Hematopoietic multipotent progenitor cell treated with erythropoietin and hydrocortisone succinate and interleukin-3 and kit ligand, for 15 days (in vitro differentiated cells): ENCODE measurements around the gene TSTD1.
"Not testable (repeated sequence)": the region's sequence is repeated elsewhere in the genome, so short reads cannot be mapped to it uniquely, and the experiment has no call there.

Experiments
- DNase-seq: peaks from one replicate; pipeline ENCODE4 v3.0.0-alpha.2; 2015; ENCODE audit warnings: low spot score

Gene TSTD1

DNA sequence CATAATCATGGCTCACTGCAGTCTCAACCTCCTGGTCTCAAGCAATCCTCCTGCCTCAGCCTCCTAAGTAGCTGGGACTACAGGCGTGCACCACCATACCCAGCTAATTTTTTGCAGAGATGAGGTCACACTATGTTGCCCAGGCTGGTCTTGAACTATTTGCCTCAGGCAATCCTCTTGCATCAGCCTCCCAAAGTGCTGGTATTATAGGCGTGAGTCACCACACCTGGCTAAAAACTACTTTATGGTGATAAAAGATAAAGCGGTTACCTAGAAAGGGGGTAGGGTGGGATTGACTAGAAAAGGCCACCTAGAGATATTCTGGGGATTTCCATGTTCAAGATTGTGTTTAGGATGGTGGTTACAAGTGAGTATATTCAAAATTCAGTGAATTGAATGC lies 5.0 kb downstream of the TSTD1 start:
- no peak for DNase-seq

DNA sequence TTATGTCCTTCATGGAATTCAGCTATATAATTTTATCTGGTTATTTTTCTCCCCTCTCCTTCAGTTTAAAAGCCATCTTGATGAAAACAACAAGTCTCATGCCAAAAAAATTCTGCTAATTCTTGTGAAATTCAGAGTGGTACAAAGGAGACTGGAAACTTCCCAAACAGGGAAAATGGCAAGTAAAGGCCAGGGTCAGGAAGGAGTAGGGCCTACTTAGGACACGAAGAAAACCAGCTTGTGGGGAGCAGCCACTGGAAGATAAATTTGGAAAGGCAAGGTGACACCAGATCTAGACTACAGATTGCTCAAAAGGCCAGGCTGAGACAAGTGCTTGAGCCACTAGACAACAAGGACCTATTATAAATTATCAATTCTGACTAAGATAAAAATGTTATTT lies 6.4 kb downstream of the TSTD1 start:
- no peak for DNase-seq

DNA sequence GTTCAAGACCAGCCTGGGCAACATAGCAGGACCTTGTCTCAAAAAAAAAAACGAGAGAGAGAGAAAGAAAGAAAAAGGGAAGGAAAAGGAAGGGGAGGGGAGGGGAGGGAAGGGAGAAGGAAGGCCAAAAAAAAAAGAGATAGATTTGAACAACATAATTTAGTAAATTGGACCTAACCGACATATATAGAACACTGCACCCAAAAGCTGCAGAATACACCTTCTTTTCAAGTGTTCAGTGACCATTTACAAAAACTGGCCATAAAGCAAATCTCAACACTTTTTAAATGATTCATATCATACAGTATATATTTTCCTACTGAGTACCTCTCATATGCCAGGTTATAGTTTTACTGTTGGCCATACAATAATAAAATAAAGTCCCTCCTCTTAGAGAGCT lies 6.9 kb downstream of the TSTD1 start:
- no peak for DNase-seq

DNA sequence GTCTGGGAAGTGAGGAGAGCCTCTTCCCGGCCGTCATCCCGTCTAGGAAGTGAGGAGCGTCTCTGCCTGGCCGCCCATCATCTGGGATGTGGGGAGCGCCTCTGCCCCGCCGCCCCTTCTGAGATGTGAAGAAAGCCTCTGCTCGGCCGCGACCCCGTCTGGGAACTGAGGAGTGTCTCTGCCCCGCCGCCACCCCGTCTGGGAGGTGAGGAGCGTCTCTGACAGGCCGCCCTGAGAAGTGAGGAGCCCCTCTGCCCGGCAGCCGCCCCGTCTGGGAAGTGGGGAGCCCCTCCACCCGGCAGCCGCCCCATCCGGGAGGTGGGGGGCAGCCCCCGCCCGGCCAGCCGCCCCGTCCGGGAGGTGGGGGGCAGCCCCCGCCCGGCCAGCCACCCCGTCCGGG lies 9.3 kb downstream of the TSTD1 start:
- not testable (repeated sequence) for DNase-seq

DNA sequence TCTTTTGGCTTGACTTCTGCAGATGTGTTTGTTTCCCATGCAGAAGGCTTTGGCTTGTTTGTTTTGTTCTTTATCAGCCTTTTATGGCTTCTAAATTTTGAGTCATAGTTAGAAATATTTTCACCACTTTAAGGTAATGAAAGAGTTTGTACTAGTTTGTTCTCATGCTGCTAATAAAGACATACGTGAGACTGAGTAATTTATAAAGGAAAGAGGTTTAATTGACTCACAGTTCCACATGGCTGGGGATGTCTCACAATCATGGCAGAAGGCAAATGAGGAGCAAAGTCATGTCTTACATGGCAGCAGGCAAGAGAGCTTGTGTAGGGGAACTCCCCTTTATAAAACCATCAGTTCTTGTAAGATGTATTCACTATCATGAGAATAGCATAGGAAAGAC lies 11.8 kb downstream of the TSTD1 start:
- not testable (repeated sequence) for DNase-seq

DNA sequence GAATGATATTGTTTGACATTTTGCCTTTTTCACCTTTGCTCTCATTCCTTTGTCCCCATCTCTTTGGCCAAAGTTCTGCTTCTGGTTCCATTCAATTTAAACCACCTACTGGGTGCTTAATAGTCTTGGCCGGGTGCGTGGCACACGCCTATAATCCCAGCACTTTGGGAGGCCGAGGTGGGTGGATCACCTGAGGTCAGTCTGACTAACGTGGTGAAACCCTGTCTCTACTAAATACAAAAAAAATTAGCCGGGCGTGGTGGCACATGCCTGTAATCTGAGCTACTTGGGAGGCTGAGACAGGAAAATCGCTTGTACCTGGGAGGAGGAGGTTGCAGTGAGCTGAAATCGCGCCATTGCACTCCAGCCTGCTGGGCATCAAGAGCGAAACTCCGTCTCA lies 16.3 kb downstream of the TSTD1 start:
- DNase-seq: not testable (repeated sequence)

DNA sequence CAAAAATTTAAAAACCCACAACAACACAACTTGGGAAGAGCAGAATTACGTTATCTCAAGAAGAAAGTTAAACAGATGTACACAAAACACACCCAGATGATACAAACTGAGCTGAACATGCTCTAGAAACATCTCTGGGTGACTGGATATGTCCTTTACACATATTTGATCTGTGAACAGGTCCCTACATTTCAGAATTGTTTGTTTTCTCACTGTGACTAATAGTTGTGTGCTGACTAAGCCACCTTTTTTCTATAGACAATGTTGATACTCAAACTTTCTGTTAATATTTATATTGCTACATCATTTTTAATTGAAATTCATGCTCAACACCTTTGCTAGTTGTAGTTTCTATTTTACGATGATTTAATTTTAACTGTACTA lies 16.8 kb downstream of the TSTD1 start:
- DNase-seq: no peak

DNA sequence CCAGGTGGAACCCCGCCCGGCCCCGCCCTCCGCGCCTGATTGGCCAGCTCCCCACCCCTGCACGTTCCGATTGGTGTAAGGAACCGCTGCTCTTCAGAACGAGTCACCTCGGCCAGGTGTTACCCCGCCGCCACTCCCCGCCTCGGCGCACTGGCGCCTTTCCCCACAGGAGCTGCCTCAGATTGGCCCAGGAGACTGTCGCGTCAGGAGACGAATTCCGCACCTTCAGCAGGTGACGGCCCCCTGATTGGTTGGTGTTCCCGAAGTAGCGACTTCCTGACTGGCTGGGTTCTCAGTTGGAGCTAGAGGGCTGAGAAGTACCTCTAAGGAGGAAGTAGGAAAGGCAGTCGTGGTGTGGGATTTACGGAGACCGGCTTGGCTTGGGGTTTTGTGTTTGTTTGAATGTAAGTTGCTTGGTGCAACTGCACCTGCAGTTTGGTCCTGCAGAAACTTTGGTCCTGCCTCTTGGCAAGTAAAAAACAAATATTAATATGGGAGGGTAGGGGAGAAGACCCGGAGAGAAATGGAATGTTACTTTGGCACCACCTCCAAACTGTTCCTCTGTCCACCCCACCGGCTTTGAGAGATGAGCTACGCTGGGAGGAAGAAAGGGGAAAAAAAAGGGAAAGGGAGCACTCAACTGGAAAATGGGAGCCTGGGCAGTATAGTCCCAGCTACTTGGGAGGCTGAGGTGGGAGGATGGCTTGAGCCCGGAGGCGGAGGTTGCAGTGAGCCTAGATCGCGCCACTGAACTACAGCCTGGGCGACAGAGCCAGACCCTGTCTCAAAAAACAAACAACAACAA lies 17.4 kb downstream of the TSTD1 start:
- peak; percentile 84 for DNase-seq

DNA sequence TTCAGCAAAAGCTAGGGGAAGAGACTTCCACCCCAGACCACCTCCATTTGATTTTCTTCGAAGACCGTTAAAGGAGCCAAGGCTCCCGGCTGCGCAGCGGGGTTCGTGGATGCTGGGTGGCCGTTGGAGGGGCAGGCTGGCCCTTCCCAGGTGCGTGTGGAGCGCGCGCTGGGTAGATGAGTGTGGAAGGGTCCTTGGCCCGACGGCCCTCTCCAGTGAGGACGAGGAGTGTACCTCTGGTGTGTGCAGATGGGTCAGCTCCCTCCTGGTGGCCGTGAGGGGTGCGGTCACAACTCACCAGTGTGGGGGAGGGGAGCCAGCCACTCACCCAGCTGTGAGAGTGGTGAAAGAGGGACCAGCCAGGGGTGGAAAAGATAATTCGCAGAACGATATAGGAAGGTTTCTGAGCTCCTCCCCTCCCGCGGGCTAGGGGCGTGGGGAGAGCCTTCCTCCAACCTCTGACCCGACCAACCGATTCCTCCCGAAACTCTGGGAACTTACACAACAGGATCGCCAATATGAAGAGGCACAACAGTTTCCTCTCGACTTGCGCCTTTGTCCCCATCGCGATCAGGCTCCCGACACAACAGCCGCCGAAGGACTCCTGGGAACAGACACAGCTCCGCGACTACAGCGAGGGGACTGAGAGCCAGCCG lies 18.1 kb downstream of the TSTD1 start, which contains the start of gene F11R:
TSS of gene F11R (minus strand) at position 644 of the 656 bp plus-strand sequence. CDS start at position 565, 79 bp downstream.
- DNase-seq: peak; percentile 62

DNA sequence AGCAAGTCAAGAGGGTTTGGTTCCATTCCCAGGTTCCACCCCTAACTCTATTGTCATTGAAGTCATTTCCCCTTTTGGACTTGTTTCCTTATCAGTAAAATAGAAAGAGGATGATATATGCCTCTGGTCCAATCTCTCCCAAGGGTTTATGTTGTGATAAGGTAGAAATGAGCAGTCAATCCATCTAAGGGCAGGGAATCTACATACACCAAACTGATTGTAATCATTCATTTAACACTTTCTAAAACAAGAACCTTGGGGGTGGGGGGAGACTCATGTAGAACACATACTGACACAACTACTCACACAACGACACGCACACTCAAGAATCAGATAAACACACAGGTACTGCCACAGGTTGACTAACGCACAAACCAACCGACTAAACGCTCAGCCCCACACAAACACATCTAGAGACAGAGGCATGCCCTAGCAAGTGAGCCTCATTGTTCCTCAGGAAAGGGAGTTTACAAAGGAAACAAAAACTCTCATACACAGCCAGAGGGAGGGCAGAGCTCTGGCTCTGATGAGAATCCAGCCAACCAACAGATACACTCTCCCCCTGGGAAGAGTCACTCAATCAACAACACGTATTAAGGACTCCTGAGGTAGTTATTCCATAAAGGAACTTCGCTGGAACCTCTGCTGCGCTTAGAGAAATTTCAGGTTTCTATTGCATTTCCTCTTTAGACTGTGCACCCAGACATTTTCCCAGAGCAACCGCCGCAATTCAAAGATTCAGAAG lies 18.8 kb downstream of the TSTD1 start:
- DNase-seq: no peak

DNA sequence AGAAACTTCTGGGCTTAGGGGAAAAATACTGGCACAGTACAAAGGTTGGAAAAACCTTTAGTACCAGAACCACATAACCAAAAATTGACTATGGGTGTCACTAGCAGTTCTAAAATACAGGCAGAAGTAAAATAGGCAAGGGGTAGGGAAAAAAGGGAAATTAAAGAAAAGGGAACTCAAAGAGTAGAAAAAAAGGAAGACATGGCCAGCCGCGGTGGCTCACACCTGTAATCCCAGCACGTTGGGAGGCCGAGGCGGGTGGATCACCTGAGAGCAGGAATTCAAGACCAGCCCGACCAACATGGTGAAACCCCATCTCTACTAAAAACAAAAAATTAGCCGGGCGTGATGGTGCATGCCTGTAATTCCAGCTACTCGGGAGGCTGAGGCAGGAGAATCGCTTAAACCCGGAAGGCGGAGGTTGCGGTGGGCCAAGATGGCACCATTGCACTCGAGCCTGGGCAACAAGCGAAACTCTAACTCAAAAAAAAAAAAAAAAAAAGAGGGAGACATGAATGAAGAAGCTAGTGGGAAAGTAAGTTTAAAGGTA lies 19.6 kb downstream of the TSTD1 start:
- DNase-seq: not testable (repeated sequence)

DNA sequence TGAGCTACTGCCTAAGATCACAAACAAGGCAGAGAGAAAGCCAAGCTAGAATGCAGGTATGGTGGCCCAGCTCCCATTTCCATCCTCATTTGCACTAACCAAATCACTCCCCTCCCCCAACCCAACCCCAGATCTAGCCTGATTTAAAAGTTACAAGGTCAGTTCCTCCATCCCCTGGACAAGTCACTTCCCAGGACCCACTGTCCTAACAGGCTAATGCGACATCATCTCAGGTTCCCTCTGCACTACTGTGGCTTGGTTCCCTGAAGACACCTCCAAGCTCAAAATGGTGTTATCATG lies 20.2 kb downstream of the TSTD1 start:
- DNase-seq: no peak

DNA sequence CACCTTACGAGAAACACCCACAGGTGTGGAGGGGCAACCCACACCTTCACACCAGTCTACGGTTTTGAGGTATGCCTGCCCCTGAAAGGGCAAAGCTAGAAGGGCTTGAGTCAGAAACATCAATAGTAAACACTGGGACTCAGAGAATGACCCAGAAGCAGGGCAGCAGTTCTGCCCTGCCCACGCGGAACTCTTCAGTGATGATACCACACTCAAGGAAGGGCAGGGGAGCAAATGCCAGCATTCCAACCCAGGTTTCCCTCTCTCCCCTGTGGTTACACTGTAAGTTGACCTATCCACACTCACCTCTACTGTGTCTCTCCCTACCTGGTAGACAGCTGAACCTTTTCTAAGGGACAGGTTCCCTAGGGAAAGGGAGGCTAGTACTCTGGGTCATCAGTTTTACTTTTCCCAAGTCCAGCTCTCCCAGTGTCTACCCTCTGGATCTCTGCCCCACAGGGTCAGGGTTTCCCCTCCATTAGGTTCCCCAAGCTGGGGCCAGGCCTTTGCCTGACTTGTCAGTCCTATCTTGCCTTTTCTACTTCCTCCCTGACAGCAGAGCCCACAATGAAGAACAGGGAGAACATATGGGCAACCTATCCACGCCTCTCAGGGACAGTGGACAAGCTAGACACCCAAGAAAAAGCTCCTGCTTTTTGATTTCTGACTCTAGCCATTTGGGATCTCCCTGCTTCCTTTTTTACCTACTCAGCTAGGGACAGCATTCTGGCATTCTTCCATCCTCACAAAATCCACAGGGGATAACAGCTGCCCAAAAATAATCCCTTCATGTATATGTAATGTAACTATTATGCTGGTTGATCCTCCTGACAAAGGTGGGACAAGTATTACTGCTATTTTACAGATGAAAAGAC lies 20.8 kb downstream of the TSTD1 start:
- DNase-seq: no peak

DNA sequence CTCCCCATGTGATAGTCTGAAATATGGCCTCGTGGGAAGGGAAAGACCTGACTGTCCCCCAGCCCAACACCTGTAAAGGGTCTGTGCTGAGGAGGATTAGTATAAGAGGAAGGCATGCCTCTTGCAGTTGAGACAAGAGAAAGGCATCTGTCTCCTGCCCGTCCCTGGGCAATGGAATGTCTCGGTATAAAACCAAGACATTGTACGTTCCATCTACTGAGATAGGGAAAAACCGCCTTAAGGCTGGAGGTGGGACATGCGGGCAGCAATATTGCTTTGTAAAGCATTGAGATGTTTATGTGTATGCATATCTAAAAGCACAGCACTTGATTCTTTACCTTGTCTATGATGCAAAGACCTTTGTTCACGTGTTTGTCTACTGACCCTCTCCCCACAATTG lies 21.6 kb downstream of the TSTD1 start:
- DNase-seq: not testable (repeated sequence)

DNA sequence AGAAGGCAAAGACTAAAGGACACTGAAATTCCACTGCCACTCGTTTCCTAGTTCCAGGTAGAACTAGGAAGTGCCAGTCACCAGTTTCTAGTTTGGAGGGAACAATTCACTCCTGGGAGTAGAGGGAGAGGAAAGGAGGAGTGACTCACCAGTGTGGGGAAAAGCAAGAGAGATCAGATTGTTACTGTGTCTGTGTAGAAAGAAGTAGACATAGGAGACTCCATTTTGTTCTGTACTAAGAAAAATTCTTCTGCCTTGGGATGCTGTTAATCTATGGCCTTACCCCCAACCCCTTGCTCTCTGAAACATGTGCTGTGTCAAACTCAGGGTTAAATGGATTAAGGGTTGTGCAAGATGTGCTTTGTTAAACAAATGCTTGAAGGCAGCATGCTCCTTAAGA lies 22.1 kb downstream of the TSTD1 start:
- not testable (repeated sequence) for DNase-seq

DNA sequence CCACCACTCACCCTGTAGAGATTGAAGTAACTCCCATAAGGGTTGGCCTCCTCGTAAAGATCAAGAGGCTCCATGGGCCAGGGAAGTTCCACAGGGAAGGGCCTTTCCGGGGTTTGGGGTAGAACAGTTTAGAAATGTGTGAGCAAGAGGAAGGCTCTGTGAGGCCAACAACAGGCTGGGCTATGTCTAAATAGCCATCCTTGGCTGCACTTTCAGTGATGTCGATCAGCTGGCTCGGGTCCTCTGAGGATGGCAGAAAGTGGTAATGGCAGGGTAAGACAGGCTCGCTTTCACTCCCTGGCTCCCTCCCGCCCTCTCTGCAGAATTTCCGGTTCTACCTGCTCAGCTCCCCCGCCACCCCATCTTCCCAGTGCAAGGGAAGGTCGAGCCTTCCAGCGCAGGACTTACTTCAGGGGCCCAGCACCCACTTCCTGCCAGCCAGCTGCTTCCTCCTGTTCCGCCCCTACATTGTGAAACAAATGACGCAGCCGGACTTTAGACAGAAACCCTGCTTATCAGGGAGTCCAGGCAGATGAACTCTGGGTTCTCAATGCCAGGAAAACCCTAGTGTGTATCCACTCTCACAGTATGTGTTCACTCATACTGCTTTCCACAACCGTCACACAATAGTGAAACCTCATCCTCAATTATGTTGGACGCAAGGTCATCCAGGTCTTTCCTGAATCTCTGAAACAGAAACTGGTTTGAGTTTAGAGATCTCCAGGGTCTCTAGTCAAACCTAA lies 25.1 kb downstream of the TSTD1 start:
- peak; percentile 88 for DNase-seq

DNA sequence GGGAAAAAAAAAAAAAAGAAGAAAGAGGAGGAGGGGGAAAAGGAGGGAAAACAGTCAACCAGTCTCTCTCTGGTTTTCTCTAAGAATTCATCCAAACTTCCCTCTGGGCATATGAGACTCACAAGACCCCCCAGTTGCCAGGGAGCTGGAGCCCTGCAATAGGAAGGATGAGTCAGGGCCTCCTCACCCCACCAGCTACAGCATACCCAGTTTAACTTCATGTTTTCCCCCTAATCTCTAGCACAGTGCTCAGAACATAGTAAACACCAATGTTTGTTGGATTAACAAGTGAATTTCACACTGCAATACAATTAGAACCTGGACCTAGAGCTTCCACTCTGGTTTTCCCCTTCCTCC lies 25.7 kb downstream of the TSTD1 start:
- DNase-seq: peak; percentile 46

DNA sequence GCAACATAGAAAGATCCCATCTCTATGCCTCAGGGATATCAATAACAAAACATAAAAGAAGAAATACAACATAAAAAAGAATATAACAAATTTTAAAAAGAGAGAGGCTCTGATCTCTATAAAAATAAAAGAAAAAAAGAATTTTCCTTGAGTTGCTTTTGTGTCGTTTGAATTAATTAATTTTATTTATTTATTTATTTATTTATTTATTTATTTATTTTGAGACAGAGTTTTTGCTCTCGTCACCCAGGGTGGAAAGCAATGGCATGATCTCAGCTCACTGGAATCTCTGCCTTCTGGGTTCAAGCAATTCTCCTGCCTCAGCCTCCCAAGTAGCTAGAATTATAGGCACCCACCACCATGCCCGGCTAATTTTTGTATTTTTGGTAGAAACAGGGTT lies 26.3 kb downstream of the TSTD1 start:
- DNase-seq: no peak

DNA sequence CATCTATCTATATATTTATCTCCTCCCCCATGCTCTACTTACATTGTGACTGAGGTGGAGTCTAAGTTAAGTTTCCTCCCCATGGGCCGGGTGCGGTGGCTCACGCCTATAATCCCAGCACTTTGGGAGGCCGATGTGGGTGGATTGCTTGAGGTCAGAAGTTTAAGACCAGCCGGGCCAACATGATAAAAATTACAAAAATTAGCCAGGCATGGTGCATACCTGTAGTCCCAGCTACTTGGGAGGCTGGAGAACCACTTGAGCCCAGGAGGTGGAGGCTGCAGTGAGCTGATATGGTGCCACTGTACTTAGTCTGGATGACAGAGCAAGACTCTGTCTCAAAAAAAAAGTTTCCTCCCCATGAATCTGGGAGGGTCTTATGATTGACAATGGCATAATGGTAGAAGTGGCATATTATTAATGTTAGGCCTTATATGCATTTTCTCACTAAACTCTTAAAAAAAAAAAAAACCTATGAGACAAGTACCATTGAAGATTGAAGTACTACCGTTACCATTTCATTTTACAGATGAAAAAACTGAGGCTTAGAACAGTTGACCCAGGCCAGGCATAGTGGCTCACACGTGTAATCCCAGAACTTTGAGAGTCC lies 29.1 kb downstream of the TSTD1 start:
- peak; percentile 83 for DNase-seq

DNA sequence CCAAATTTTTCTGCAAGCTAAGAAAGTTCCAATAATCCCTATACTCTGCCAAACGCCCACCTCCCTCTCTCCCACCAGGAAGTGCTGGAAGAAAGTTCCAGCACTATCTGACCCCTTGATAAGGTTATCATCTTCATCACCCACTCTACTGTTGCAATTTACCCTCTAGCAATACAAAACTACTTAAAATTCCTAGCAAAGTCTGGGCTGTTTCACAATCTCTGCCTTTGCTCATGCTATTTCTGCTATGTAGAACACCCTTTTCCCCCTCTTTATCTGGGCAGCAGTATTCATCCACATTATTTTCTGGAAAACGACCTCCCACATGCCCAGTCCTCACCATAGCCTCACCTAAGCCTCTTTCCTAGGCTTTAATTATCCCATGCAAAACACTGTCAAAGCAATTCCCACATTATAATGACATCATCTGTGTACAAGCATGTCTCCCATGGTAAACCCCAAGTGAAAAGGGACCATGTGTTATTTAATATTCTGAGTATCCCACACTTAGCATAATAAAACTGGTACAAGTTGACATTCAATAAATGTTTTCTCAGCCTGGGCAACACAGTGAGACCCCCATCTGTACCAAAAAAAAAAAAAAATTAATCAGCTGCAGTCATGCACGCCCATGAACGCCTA lies 29.8 kb downstream of the TSTD1 start:
- DNase-seq: no peak
